ENCODE measurements around the gene METTL16.
"Not testable (repeated sequence)": the region's sequence is repeated elsewhere in the genome, so short reads cannot be mapped to it uniquely, and the experiment has no call there.

Gene METTL16

GRCh38 chr17:2511462-2512369, at the start of gene METTL16:
Gene METTL16 (minus strand): TSS chr17:2511888. CDS start chr17:2502331, 9,557 bp downstream.
- peak; percentile 98 for DNase-seq

GRCh38 chr17:2560658-2561057, 49.0 kb upstream of the METTL16 start:
- DNase-seq, result no peak

GRCh38 chr17:2551928-2552327, 40.2 kb upstream of the METTL16 start:
- no peak for DNase-seq

GRCh38 chr17:2551493-2551892, 39.8 kb upstream of the METTL16 start:
- no peak for DNase-seq

- no peak for DNase-seq
Observed at GRCh38 chr17:2549392-2550211, 37.9 kb upstream of the METTL16 start.

- not testable (repeated sequence) for DNase-seq
Observed at GRCh38 chr17:2548026-2548425, 36.3 kb upstream of the METTL16 start.

GRCh38 chr17:2547176-2547575, 35.5 kb upstream of the METTL16 start:
- DNase-seq, result no peak

- no peak for DNase-seq
Observed at GRCh38 chr17:2545393-2545792, 33.7 kb upstream of the METTL16 start.

GRCh38 chr17:2542456-2542855, 30.8 kb upstream of the METTL16 start:
- DNase-seq, result no peak

- DNase-seq, result no peak
Observed at GRCh38 chr17:2542056-2542455, 30.4 kb upstream of the METTL16 start.

- not testable (repeated sequence) for DNase-seq
Observed at GRCh38 chr17:2537579-2537978, 25.9 kb upstream of the METTL16 start.

- DNase-seq, result no peak
Observed at GRCh38 chr17:2532146-2532720, 20.5 kb upstream of the METTL16 start.

GRCh38 chr17:2531243-2531954, 19.7 kb upstream of the METTL16 start:
- not testable (repeated sequence) for DNase-seq

GRCh38 chr17:2521775-2522410, 10.2 kb upstream of the METTL16 start:
- not testable (repeated sequence) for DNase-seq

- DNase-seq, result no peak
Observed at GRCh38 chr17:2521257-2521656, 9.6 kb upstream of the METTL16 start.

GRCh38 chr17:2517539-2517938, 5.9 kb upstream of the METTL16 start:
- no peak for DNase-seq

GRCh38 chr17:2511138-2511461, 588 bp downstream of the METTL16 start:
- no peak for DNase-seq

- DNase-seq, result no peak
Observed at GRCh38 chr17:2510559-2510958, 1.1 kb downstream of the METTL16 start.

GRCh38 chr17:2508035-2508434, 3.7 kb downstream of the METTL16 start:
- no peak for DNase-seq

GRCh38 chr17:2507015-2507414, 4.7 kb downstream of the METTL16 start:
- DNase-seq, result not testable (repeated sequence)

GRCh38 chr17:2503627-2504026, 8.1 kb downstream of the METTL16 start:
- no peak for DNase-seq

GRCh38 chr17:2502871-2503580, 8.7 kb downstream of the METTL16 start:
- DNase-seq, result no peak

All from activated T-cell treated with anti-CD3 and anti-CD28 coated beads for 4 hours (primary cell).